GM06990 (cell line): ENCODE measurements around the gene SYK.
"Not testable (repeated sequence)": the region's sequence is repeated elsewhere in the genome, so short reads cannot be mapped to it uniquely, and the experiment has no call there.

Experiments
- DNase-seq: peaks from one replicate; pipeline ENCODE4 v3.0.0-alpha.2; 2011; ENCODE audit not compliant: insufficient read length; ENCODE audit errors: extremely low read depth
- H3K27me3 ChIP-seq: replicated peaks from 2 replicates; pipeline ENCODE4 v1.6.0; 2011; ENCODE audit warnings: low read length; ENCODE audit not compliant: control insufficient read depth, insufficient read depth
- H3K36me3 ChIP-seq: 2 replicates; pipeline ENCODE4 v1.5.1; 2011; ENCODE audit warnings: low read length; ENCODE audit not compliant: control insufficient read depth, insufficient read depth
- H3K4me3 ChIP-seq: replicated peaks from 2 replicates; pipeline ENCODE4 v1.5.1; 2011; ENCODE audit warnings: low read depth, mild to moderate bottlenecking, control low read depth, low read length
- CTCF ChIP-seq: IDR thresholded peaks from 2 replicates; pipeline ENCODE4 v1.5.1; 2011; ENCODE audit warnings: low read length, control low read depth, mild to moderate bottlenecking, inconsistent platforms; ENCODE audit not compliant: insufficient read depth, poor library complexity, severe bottlenecking

SYK gene

DNA sequence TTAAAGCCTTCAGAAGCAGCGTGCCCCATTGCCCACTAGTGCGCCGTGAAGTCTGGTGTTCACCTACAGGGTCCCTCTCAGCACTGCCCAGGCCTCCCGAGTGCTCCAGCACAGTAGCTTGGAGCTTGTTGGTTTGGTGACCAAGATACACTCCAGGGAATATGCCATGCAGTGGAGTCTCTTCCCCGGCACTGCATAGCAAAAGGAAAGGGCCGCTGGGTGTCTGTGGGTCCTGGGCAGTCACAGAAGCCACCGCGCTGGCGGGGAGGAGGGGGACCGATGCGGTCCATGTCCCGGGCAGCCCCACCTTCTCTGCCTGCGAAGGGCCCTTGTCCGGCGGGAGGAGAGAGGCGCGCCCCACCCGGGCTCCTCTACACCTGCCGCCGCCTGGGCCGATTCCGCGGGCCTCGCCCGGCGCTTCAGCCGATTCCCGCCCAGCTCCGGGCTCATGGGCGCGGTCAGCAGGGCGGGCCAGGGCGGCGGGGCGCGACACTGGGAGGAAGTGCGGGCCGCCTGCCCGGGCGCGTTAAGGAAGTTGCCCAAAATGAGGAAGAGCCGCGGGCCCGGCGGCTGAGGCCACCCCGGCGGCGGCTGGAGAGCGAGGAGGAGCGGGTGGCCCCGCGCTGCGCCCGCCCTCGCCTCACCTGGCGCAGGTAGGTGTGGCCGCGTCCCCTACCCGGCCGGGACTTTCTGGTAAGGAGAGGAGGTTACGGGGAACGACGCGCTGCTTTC, at the start of gene SYK:
Gene SYK, plus strand, starts transcription at position 579 of the 732 bp plus-strand sequence. CDS start 42,080 bp downstream, outside the sequence.
- peak within 1 kb of the TSS; percentile 77 for H3K4me3 ChIP-seq
- DNase-seq, result peak; percentile 82
- H3K27me3 ChIP-seq, result no peaks in the 10 kb centered on the region
- no peaks in the 10 kb centered on the region for H3K36me3 ChIP-seq
- no peak for TF ChIP-seq CTCF

- TF ChIP-seq CTCF, result peak; percentile 51
- DNase-seq, H3K4me3 ChIP-seq: not testable (repeated sequence)
These were observed 45.9 kb upstream of the SYK start for GRCh38 chr9:90755514-90756371.

GRCh38 chr9:90760577-90760976, 41.0 kb upstream of the SYK start:
- not testable (repeated sequence) for DNase-seq, H3K27me3 ChIP-seq, H3K36me3 ChIP-seq, H3K4me3 ChIP-seq

More at GRCh38 chr9:90755514-90756371, 45.9 kb upstream of the SYK start:
- H3K27me3 ChIP-seq, H3K36me3 ChIP-seq: not testable (repeated sequence)

- no peak for DNase-seq
- no peak overlapping the region for H3K4me3 ChIP-seq
- no peaks in the 10 kb centered on the region for H3K27me3 ChIP-seq
- H3K36me3 ChIP-seq, result no peaks in the 10 kb centered on the region
- no peak for TF ChIP-seq CTCF
These were observed 34.9 kb upstream of the SYK start for GRCh38 chr9:90766731-90767130.

- DNase-seq, result no peak
- H3K4me3 ChIP-seq, result no peak overlapping the region
- H3K27me3 ChIP-seq, result no peaks in the 10 kb centered on the region
- no peaks in the 10 kb centered on the region for H3K36me3 ChIP-seq
- no peak for TF ChIP-seq CTCF
These were observed 34.0 kb upstream of the SYK start for GRCh38 chr9:90767523-90768100.
